Inflammatory macrophage (primary cell): Measurements from ENCODE around the gene OR2H1.
"Not testable (repeated sequence)": the region's sequence is repeated elsewhere in the genome, so short reads cannot be mapped to it uniquely, and the experiment has no call there.

Source experiments
- DNase-seq, 2 donors: peaks; one replicate each; pipeline ENCODE4 v3.0.0-alpha.2; 2020 to 2022
- total RNA-seq, 18 experiments: gene quantifications; one replicate each; lab custom pipeline; 2026; ENCODE audit warnings: mixed read lengths in 6 of 18, inconsistent platforms in 2 of 18; lab: John Stamatoyannopoulos, UW

Gene OR2H1
- 0 to 0.07 (median 0) reads per million in 18 experiments for total RNA-seq

DNA sequence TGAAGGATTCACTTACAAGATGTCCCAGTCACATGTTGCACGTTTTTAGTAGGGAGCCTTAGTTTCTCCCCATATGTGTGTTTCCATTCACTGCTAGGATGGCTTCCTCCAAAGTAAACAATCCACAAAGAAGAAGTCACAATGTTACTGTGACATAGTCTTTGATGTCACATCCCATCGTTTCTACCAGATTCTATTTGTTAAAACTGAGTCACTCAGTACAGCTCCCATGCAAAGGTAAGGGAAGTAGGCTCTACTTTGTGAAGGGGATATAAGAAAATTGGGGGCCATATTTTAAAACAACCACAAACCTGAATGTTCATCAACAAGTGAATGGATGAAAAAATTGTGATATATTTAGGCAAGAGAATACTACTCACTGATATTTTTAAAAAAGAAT is at the start of gene OR2H1, which contains the start of gene OR11A1:
Gene OR2H1 (plus strand): TSS at position 185 of the 400 bp plus-strand sequence. CDS start 4,615 bp downstream, outside the sequence.
Gene OR11A1 (minus strand): TSS at position 101 of the 400 bp plus-strand sequence. CDS start 29,430 bp downstream, outside the sequence.
- no peak for DNase-seq

DNA sequence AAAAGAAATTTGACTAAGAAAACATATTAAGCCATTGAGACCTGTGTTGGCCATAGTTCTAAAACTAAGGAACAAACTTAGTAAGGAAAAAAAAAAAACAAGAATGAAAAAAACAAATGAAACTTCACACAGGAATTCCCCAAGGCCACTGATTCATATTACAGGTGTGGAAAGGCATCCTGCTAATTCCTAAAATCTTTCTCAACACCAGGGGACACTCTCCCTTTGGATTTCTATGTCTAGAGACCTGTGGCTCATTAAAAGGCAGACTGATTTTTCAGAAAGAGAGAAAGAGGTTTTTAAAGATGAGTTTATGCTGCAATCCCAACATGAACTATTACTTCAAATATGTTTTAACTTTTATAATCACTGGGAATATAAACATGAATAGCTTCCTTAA is 42.4 kb upstream of the OR2H1 start, which contains the start of gene OR12D1:
Gene OR12D1 (plus strand): TSS at position 341 of the 400 bp plus-strand sequence.
- no peak for DNase-seq

GRCh38 chr6:29419516-29419915 is 37.4 kb upstream of the OR2H1 start:
- no peak for DNase-seq

- DNase-seq: no peak
Measured at GRCh38 chr6:29424168-29424567, 32.8 kb upstream of the OR2H1 start.

GRCh38 chr6:29424575-29424974 is 32.4 kb upstream of the OR2H1 start:
- DNase-seq: no peak

DNA sequence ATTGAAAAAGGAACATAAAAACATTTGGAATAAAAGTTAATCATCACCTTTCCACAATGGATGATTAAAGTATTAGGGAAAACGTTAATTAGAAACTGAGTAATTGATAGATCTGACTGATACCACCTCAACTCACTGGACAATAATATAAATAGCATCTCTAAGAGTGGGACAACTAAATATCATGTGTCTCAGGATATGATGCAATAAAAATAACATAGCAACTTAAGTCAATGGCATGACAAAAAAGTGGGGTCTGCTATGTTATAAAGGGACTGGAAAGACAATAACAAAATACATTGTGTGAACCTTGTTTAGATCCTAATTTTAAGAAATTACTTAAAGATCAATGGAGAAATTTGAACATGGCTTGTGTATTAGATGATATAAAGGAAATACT is 31.9 kb upstream of the OR2H1 start:
- DNase-seq: no peak

DNA sequence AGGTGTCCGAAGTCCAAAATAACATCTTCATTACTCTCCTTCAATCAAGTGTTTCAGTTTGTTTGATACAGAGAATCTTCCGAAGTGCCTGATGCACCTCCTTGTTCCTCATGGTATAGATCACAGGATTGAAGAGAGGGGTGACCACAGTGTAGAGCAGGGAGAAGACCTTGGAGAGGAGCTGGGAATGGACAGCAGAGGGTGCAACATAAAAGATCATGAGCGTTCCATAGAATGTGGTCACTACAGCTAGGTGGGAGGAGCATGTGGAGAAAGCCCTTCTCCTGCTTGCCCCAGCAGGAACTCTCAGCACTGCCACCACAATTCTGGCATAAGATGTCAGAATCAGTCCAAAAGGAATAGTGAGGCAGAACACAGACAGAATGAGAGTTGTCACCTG is 30.3 kb upstream of the OR2H1 start:
- no peak for DNase-seq

- not testable (repeated sequence) for DNase-seq
Measured at GRCh38 chr6:29436730-29437129, 20.2 kb upstream of the OR2H1 start.

DNA sequence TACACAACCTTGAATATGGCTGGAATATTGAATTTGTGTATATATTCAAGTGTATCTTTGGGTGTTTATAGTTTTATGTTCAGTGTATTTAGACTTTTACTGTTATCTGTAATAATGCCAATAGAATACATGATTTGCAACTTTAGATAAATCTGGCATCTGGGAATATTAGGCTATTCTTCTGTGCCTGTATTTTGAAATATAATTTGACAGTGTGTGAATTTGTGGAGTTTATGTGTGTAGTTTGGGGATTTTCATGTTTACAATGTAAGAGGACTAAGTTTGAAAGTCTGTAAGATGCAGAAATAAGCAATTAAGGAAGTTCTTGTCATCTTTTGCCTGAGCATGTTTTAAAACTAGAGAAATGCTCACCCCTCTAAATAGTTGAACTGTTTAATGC is 17.9 kb upstream of the OR2H1 start, which contains the start of gene OR10C1:
Gene OR10C1 (plus strand): TSS at position 301 of the 400 bp plus-strand sequence. CDS start 710 bp downstream, outside the sequence.
- DNase-seq: no peak

- DNase-seq: peak in 1 of 2 donors; percentile 59
Measured at GRCh38 chr6:29442719-29443118, 14.2 kb upstream of the OR2H1 start.

GRCh38 chr6:29444031-29444430 is 12.9 kb upstream of the OR2H1 start:
- not testable (repeated sequence) for DNase-seq

DNA sequence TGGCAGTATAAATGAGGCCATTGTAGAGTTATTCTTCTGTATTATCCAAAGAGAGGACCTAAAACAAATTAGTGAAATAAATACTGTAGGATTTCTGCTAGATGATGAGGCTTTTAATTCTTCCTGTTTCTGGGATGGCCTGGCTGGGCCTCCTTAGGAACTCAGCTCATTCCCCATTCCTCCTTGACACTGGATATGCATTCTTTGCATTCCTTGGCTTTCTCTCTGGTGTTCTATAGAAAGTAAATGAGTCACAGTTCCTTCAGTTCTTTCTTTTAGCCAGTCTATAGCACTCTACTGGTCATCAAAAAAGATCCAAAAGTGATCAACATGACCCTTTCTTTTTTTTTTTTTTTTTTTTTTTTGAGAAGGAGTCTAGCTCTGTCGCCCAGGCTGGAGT is 9.3 kb upstream of the OR2H1 start:
- DNase-seq: no peak

GRCh38 chr6:29451471-29452193 is 5.3 kb upstream of the OR2H1 start:
- DNase-seq: no peak

DNA sequence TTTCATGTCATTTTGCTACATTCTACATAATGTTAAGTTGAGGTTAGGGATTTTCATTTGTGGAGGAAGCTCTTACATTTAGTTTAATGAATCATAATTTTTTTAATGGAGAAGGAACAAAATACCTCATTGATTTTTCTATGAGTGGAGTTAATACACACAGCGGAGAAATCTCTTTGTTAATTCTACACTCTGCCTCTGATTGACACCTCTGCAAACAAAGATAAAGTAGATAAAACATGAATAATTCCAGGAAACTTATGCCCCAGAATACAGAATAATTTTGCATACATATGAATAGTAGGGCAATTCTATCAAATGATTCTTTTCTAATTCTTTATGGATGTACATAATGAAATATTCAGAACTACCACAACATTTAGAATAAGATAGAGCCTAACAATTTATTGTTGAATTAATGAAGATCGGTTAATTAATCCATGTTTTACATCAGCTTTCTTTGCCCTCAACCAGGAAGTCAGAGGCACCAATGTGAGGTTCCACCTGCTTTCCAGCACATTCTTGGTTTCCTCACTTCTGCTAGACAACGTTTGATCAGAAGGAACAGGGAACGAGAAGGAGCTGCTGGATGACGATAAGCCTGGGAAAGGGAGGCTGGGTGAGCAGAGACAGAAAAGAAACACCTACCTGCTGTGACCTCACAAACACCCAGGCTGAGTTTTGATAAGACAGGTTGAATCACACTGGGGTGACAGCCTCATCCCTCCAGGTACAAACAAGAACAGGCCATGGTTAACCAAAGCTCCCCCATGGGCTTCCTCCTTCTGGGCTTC is 4.3 kb downstream of the OR2H1 start:
- no peak for DNase-seq

GRCh38 chr6:29462022-29462421 is 5.1 kb downstream of the OR2H1 start:
- DNase-seq: no peak

DNA sequence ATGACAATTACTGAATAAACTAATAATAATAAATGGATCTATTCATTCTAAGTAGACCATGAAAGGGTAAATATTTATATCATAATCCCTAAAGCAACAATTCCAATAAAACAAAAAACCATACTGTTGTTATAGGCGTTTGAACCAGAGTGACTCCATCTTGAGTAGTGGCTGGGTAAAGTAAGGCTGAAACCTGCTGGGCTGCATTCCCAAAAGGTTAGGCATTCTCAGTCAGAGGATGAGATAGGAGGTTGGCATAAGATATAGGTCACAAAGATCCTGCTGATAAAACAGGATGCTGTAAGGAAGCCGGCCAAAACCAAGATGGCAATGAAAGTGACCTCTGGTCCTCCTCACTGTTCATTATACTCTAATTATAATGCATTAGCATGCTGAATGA is 8.3 kb downstream of the OR2H1 start:
- DNase-seq: no peak

GRCh38 chr6:29465801-29466200 is 8.8 kb downstream of the OR2H1 start:
- no peak for DNase-seq

DNA sequence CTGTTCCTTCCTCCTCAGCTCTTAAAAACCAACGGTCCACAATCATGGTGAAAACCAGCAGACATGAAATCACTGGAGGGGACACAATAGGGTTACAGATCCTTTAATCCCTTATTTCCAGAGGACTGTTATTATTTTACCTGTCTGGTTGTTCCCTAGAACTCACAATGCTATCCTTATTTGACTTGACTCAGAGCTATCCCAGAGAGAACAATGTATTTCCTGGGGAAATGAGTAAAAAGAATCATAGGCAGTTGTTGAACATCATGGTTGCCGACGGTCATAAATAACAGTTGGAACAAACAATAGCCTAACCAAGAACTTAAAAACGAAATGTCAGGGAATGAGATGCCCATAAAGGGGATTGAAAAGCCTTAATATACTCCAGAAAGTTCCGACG is 9.3 kb downstream of the OR2H1 start:
- no peak for DNase-seq

DNA sequence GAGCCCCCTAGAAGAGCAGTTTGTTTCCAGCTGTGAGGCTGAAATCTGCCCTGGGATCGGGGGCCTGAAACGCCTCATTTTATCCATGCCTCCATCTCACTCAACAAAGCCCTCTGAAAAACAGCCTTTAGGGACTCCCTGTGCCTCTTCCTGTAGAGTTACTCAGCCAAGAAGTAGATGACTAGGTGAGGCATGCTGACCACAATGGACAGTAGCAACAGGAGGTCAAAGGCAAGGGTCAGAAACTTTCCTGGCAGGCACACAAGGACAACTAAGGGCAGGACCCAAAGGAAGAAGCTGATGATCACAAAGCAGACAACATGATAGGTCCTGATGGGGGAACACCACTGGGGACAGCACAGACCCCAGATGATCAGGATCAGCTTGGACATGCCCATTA is 18.0 kb downstream of the OR2H1 start:
- DNase-seq: no peak

GRCh38 chr6:29477923-29478450 is 21.0 kb downstream of the OR2H1 start:
- no peak for DNase-seq

DNA sequence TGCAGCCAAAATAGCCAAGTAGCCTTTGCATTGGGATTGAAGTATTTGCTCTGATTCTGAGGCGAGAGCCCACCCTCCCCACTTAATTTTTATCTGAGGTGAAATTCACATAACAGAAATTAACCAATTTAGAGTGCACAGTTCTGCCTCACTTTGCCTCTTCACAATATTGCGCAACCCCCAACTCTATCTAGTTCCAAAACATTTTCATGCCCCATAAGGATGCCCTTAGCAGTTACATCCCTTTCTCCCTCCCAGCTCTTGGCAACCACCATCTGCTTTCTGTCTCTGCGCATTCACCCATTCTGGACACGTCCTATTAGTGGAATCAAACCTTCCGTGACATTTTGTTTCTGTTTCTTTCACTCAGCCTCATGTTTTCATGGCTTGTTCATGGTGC is 21.8 kb downstream of the OR2H1 start:
- DNase-seq: no peak

GRCh38 chr6:29479560-29479959 is 22.6 kb downstream of the OR2H1 start:
- DNase-seq: no peak

DNA sequence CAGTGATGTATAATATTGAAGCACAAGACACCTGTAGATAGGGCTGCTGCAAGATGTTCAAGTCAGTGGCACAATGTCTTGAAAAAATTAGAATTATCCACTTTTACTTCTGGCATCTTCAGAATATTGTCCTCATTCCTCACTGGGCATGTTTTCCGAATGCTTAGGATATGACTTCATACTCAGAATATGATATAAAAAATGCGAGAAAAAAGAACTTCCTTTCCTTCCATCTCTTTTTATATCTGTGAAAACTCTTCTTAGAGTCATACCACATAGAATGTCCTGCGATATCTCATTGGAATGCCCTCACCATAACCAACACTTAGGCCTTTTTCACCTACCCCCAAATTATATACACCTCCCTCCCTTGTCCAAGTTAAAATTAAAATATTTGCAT is 26.2 kb downstream of the OR2H1 start:
- no peak for DNase-seq
